ENCODE results near the gene ANGPTL2.
"Not testable (repeated sequence)": the region's sequence is repeated elsewhere in the genome, so short reads cannot be mapped to it uniquely, and the experiment has no call there.

The ANGPTL2 gene

GRCh38 chr9:127153501-127153900 is 31.1 kb upstream of the ANGPTL2 start:
- no peak for DNase-seq (ENCODE audit: extremely low read depth, insufficient read length)
- Histone ChIP-seq H3K27me3 (replicated peaks; ENCODE audit: control insufficient read depth, insufficient read depth, low read length) (no peaks in the 10 kb centered on the region), H3K4me3 (replicated peaks; ENCODE audit: low read depth, low read length) (no peak overlapping the region), H3K36me3 (ENCODE audit: control insufficient read depth, insufficient read depth, low read length) (no peaks in the 10 kb centered on the region)
- TF ChIP-seq, protein P1, sequence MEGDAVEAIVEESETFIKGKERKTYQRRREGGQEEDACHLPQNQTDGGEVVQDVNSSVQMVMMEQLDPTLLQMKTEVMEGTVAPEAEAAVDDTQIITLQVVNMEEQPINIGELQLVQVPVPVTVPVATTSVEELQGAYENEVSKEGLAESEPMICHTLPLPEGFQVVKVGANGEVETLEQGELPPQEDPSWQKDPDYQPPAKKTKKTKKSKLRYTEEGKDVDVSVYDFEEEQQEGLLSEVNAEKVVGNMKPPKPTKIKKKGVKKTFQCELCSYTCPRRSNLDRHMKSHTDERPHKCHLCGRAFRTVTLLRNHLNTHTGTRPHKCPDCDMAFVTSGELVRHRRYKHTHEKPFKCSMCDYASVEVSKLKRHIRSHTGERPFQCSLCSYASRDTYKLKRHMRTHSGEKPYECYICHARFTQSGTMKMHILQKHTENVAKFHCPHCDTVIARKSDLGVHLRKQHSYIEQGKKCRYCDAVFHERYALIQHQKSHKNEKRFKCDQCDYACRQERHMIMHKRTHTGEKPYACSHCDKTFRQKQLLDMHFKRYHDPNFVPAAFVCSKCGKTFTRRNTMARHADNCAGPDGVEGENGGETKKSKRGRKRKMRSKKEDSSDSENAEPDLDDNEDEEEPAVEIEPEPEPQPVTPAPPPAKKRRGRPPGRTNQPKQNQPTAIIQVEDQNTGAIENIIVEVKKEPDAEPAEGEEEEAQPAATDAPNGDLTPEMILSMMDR (IDR thresholded peaks at IDR 0.05; ENCODE audit: insufficient read depth, low read length, poor library complexity, severe bottlenecking) = no peak

DNA sequence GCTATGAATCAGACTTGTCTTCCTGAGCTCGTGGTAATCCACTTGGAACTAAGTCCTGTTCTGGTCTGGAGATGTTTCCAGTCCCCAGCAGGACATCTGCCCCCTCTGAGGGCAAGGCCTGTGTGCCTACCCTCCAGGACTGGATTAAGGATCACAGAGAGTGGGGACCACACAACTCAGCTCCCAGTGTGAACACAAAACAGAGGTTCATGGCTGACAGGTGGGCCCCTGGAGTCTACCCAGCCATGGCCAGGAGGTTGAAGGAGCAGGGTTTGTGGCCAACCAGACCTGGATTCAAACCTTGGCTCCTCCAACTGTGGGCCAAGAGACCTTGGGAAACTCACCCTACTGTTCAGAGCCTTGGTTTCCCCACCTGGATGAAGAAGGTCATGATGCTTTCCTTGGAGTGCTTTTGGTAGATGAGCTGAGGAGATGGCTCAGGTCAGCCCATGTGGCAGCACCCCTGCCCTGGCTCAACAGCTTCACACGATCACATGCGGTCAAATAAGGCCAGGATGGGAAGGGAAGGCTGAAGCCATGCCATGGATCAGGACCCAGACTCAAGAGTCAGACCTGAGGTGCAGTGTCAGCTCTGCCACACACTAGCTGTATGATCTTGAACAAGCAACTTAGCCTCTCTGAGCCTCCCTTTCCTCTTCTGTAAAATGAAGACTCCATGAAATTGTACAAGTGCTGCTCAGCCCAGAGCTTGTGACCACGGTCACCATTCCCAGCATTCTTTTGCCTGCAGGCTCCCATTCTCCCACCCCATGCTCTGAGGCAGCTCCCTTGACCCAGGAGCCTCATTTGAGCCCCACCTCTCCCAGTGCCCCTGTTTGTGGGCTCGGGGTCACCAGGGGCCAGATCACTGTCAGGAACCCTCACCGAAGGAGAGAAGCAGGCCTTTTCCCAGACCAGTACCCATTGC is 27.3 kb upstream of the ANGPTL2 start:
- Histone ChIP-seq H3K27me3 (replicated peaks; ENCODE audit: control insufficient read depth, insufficient read depth, low read length) (no peaks in the 10 kb centered on the region), H3K36me3 (ENCODE audit: control insufficient read depth, insufficient read depth, low read length) (no peaks in the 10 kb centered on the region), H3K4me3 (replicated peaks; ENCODE audit: low read depth, low read length) (no peak overlapping the region)
- no peak for DNase-seq (ENCODE audit: extremely low read depth, insufficient read length)
- TF ChIP-seq, protein P1 (IDR thresholded peaks at IDR 0.05; ENCODE audit: insufficient read depth, low read length, poor library complexity, severe bottlenecking) = no peak

DNA sequence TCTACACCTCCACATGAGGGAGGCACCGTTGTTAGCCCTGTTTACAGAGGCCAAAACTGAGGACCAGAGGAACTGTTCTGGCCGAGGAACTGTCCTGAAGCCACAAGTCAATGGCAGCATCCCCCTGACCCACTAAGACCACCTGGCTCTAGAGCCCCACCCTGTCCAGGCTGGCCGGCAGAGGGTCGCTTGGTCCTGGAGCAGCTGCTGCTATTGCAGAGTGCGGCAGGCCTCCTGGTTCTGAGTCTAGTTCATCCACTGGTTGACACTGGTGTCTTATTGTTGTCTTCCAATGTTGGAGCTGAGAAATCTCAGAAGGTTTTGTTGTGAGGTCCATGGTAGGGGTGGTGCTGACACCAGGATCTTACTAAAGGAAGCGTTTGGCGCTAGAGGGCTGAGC is 26.6 kb upstream of the ANGPTL2 start:
- TF ChIP-seq, protein P1 (IDR thresholded peaks at IDR 0.05; ENCODE audit: insufficient read depth, low read length, poor library complexity, severe bottlenecking) = no peak
- DNase-seq (ENCODE audit: extremely low read depth, insufficient read length) = no peak
- Histone ChIP-seq H3K4me3 (replicated peaks; ENCODE audit: low read depth, low read length) (no peak overlapping the region), H3K36me3 (ENCODE audit: control insufficient read depth, insufficient read depth, low read length) (no peaks in the 10 kb centered on the region), H3K27me3 (replicated peaks; ENCODE audit: control insufficient read depth, insufficient read depth, low read length) (no peaks in the 10 kb centered on the region)

DNA sequence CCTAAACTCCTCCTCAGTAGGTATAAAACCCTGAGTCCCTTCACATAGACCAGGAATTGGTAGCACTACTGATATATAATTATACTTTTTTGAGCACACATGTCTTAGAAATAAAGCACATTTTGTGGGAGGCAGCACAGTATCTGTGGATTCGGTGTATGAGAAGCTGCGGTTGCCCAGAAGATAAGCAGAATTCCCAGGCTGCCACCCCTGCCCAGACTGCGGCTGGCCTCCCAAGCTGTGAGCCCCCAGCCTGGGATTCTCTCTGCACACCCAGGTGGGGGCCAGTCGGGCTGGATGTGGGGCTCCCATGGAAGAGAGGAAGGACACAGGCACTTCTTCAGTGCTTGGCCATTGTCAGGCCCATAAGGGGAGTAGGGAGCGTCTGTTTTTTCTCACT is 25.6 kb upstream of the ANGPTL2 start:
- Histone ChIP-seq H3K4me3 (replicated peaks; ENCODE audit: low read depth, low read length) (no peak overlapping the region), H3K27me3 (replicated peaks; ENCODE audit: control insufficient read depth, insufficient read depth, low read length) (no peaks in the 10 kb centered on the region), H3K36me3 (ENCODE audit: control insufficient read depth, insufficient read depth, low read length) (no peaks in the 10 kb centered on the region)
- TF ChIP-seq, protein P1 (IDR thresholded peaks at IDR 0.05; ENCODE audit: insufficient read depth, low read length, poor library complexity, severe bottlenecking) = no peak
- no peak for DNase-seq (ENCODE audit: extremely low read depth, insufficient read length)

DNA sequence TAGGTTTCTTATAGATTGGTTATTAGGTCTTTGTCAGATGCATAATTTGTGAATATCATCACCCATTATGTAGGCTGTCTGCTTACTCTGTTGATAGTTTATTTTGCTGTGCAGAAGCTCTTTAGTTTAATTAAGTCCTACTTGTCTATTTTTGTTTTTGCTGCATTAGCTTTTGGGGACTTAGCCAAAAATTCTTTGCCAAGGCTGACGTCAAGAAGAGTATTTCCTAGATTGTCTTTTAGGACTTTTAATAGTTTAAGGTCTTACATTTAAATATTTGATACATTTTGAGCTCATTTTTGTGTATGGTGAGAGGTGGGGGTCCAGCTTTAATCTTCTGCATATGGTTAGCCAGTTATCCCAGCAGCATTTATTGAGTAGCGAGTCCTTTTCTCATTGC is 24.8 kb upstream of the ANGPTL2 start:
- TF ChIP-seq, protein P1 (IDR thresholded peaks at IDR 0.05; ENCODE audit: insufficient read depth, low read length, poor library complexity, severe bottlenecking) = no peak
- no peak for DNase-seq (ENCODE audit: extremely low read depth, insufficient read length)
- Histone ChIP-seq H3K4me3 (replicated peaks; ENCODE audit: low read depth, low read length) (no peak overlapping the region), H3K36me3 (ENCODE audit: control insufficient read depth, insufficient read depth, low read length) (no peaks in the 10 kb centered on the region), H3K27me3 (replicated peaks; ENCODE audit: control insufficient read depth, insufficient read depth, low read length) (no peaks in the 10 kb centered on the region)

DNA sequence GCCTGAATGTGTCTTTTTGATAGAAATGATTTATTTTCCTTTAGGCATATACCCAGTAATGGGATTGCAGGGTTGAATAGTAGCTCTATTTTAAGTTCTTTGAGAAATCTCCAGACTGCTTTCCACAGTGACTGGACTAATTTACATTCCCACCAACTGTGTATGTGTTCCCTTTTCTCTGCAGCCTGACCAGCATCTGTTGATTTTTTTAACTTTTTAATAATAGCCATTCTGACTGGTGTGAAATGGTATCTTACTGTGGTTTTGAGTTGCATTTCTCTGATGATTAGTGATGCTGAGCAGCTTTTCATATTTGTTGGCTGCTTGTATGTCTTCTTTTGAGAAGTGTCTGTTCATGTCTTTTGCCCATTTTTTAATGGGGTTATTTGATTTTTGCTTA is 24.4 kb upstream of the ANGPTL2 start:
- H3K27me3 ChIP-seq (replicated peaks; ENCODE audit: control insufficient read depth, insufficient read depth, low read length); DNase-seq (ENCODE audit: extremely low read depth, insufficient read length); H3K4me3 ChIP-seq (replicated peaks; ENCODE audit: low read depth, low read length); H3K36me3 ChIP-seq (ENCODE audit: control insufficient read depth, insufficient read depth, low read length): not testable (repeated sequence)

Data from GM06990 (cell line).